H1 (cell line): ENCODE measurements around the gene TAF4. TPM values are rescaled to one million over a fixed set of nuclear protein-coding genes. Genes with fewer than 3 reads are reported as not detected.

Experiments used
- CTCF ChIA-PET: fragments of 300-600 bp; sonication (Branson Sonifier 250); formaldehyde crosslinking; loops from one replicate; lab custom pipeline; 2021; ENCODE audit not compliant: partially characterized antibody; lab: Charles Lee
- POLR2A ChIA-PET: fragments of 300-600 bp; sonication (Branson Sonifier 250); formaldehyde crosslinking; loops from one replicate; lab custom pipeline; 2021; ENCODE audit warnings: inconsistent platforms; ENCODE audit not compliant: partially characterized antibody; lab: Charles Lee
- DNase-seq, 2 experiments: peaks; one replicate each; pipeline versions ENCODE4 v3.0.0 to v3.0.0-alpha.2; 2010 to 2022; ENCODE audit warnings: low spot score in 2 of 2, low read depth in 1 of 2, mixed read lengths in 1 of 2
- FAIRE-seq: peaks from 2 replicates; lab custom pipeline; 2011; peaks lifted over from hg19 to GRCh38; lab: Jason Lieb, UNC
- H2AFZ ChIP-seq: 2 replicates; pipeline ENCODE4 v1.8.1; 2012; ENCODE audit warnings: low read length, inconsistent platforms
- H2AK5ac ChIP-seq: 2 replicates; pipeline ENCODE4 v1.6.1; 2013; ENCODE audit warnings: low read depth, low read length
- H2BK120ac ChIP-seq: replicated peaks from 2 replicates; pipeline ENCODE3; 2013; ENCODE audit warnings: low read depth, low read length, inconsistent platforms
- H2BK12ac ChIP-seq: 2 replicates; pipeline ENCODE4 v1.6.1; 2013; ENCODE audit warnings: low read depth, low read length
- H2BK15ac ChIP-seq: 2 replicates; pipeline ENCODE4 v1.6.1; 2013; ENCODE audit warnings: low read length
- H2BK20ac ChIP-seq: 2 replicates; pipeline ENCODE4 v1.6.1; 2013; ENCODE audit warnings: low read length
- H2BK5ac ChIP-seq: 2 replicates; pipeline ENCODE4 v1.6.1; 2013; ENCODE audit warnings: low read depth, low read length
- H3K14ac ChIP-seq: 2 replicates; pipeline ENCODE4 v1.6.1; 2013; ENCODE audit warnings: inconsistent platforms; ENCODE audit not compliant: insufficient read length
- H3K18ac ChIP-seq: 2 replicates; pipeline ENCODE4 v1.6.1; 2013; ENCODE audit warnings: low read length; ENCODE audit errors: extremely low read depth
- H3K23ac ChIP-seq: 2 replicates; pipeline ENCODE4 v1.6.1; 2013; ENCODE audit warnings: inconsistent platforms; ENCODE audit not compliant: insufficient read length
- H3K23me2 ChIP-seq: 2 replicates; pipeline ENCODE4 v1.6.1; 2013; ENCODE audit warnings: low read depth, low read length
- H3K27ac ChIP-seq: 2 replicates; pipeline ENCODE4 v1.6.1; 2011; ENCODE audit warnings: low read depth, low read length, inconsistent platforms
- H3K27me3 ChIP-seq, 4 experiments: replicated peaks in 1 of 4; 1 replicate in 1 of 4; 2 replicates in 3 of 4; pipeline versions ENCODE4 v1.6.1 to v1.8.1; 2011 to 2013; ENCODE audit warnings: low read length in 3 of 4, mild to moderate bottlenecking in 3 of 4, inconsistent platforms in 2 of 4, mixed read lengths in 2 of 4, moderate library complexity in 1 of 4; ENCODE audit not compliant: control insufficient read depth in 3 of 4, insufficient read depth in 3 of 4; ENCODE audit errors: extremely low read depth in 1 of 4
- H3K36me3 ChIP-seq, 4 experiments: 2 replicates each; pipeline versions ENCODE4 v1.6.1 to v1.8.1; 2011 to 2013; ENCODE audit warnings: mild to moderate bottlenecking in 4 of 4, low read length in 3 of 4, moderate library complexity in 2 of 4, control low read depth in 1 of 4, inconsistent platforms in 1 of 4; ENCODE audit not compliant: insufficient read depth in 4 of 4, control insufficient read depth in 2 of 4
- H3K4ac ChIP-seq: replicated peaks from 2 replicates; pipeline ENCODE3; 2013; ENCODE audit warnings: low read length, low read depth, mixed read lengths, inconsistent platforms; ENCODE audit not compliant: insufficient read length
- H3K4me1 ChIP-seq, 4 experiments: replicated peaks in 1 of 4; 1 replicate in 1 of 4; 2 replicates in 3 of 4; pipeline versions ENCODE4 v1.6.1 to v1.8.1; 2011 to 2013; ENCODE audit warnings: low read length in 3 of 4, inconsistent platforms in 2 of 4, mixed read lengths in 1 of 4; ENCODE audit not compliant: insufficient read depth in 4 of 4, control insufficient read depth in 3 of 4
- H3K4me2 ChIP-seq, 2 experiments: 2 replicates each; pipeline versions ENCODE4 v1.6.1 to v1.8.1; 2011 to 2013; ENCODE audit warnings: low read depth in 2 of 2, low read length in 2 of 2, control low read depth in 1 of 2, inconsistent platforms in 1 of 2, mild to moderate bottlenecking in 1 of 2; ENCODE audit not compliant: insufficient read depth in 1 of 2
- H3K4me3 ChIP-seq, 4 experiments: fragments of 200-600, 300-600 bp in 1 of 4; sonication (generic), shearing (Covaris generic), sonication (Bioruptor Twin) in 1 of 4; 2 replicates each; pipeline versions ENCODE4 v1.5.1 to v1.8.1; 2011 to 2016; ENCODE audit warnings: low read length in 4 of 4, low read depth in 3 of 4, control low read depth in 2 of 4, inconsistent platforms in 2 of 4, mild to moderate bottlenecking in 2 of 4, mixed read lengths in 1 of 4, moderate library complexity in 1 of 4; ENCODE audit not compliant: insufficient read depth in 2 of 4; ENCODE audit errors: extremely low read depth in 1 of 4
- H3K56ac ChIP-seq: replicated peaks from 2 replicates; pipeline ENCODE3; 2013; ENCODE audit warnings: low read depth, mild to moderate bottlenecking, mixed read lengths, low read length, inconsistent platforms; ENCODE audit not compliant: insufficient read length
- H3K79me1 ChIP-seq: 2 replicates; pipeline ENCODE4 v1.6.1; 2013; ENCODE audit warnings: low read depth, low read length, control low read depth
- H3K79me2 ChIP-seq, 2 experiments: 2 replicates each; pipeline versions ENCODE4 v1.6.1 to v1.8.1; 2012 to 2013; ENCODE audit warnings: low read length in 2 of 2, mild to moderate bottlenecking in 2 of 2, inconsistent platforms in 1 of 2; ENCODE audit not compliant: insufficient read depth in 2 of 2, control insufficient read depth in 1 of 2
- H3K9ac ChIP-seq, 4 experiments: replicated peaks in 1 of 4; 1 replicate in 1 of 4; 2 replicates in 3 of 4; pipeline versions ENCODE4 v1.6.1 to v1.8.1; 2011 to 2013; ENCODE audit warnings: low read depth in 3 of 4, low read length in 3 of 4, control low read depth in 2 of 4, mild to moderate bottlenecking in 2 of 4, moderate library complexity in 2 of 4, inconsistent platforms in 1 of 4; ENCODE audit errors: extremely low read depth in 1 of 4
- H3K9me3 ChIP-seq, 2 experiments: 2 replicates each; pipeline versions ENCODE4 v1.6.1 to v1.8.1; 2012 to 2013; ENCODE audit warnings: mild to moderate bottlenecking in 2 of 2, moderate library complexity in 2 of 2, control low read depth in 1 of 2, inconsistent platforms in 1 of 2, low read depth in 1 of 2, low read length in 1 of 2, mixed read lengths in 1 of 2; ENCODE audit not compliant: insufficient read depth in 2 of 2
- H4K20me1 ChIP-seq, 2 experiments: replicated peaks in 1 of 2; 2 replicates each; pipeline versions ENCODE3 to v1.8.1; 2011 to 2013; ENCODE audit warnings: inconsistent platforms in 2 of 2, low read length in 2 of 2, mild to moderate bottlenecking in 1 of 2; ENCODE audit not compliant: insufficient read depth in 2 of 2, control insufficient read depth in 1 of 2
- H4K5ac ChIP-seq: 2 replicates; pipeline ENCODE4 v1.6.1; 2013; ENCODE audit warnings: low read length, low read depth, mixed read lengths, inconsistent platforms; ENCODE audit not compliant: insufficient read length
- H4K8ac ChIP-seq: 2 replicates; pipeline ENCODE4 v1.8.0; 2013; ENCODE audit warnings: mild to moderate bottlenecking, moderate library complexity, low read length, inconsistent platforms; ENCODE audit not compliant: insufficient read depth; ENCODE audit errors: extremely low read depth
- H4K91ac ChIP-seq: replicated peaks from 2 replicates; pipeline ENCODE3; 2013; ENCODE audit warnings: low read length, mixed read lengths, inconsistent platforms; ENCODE audit not compliant: insufficient read length
- CEBPB ChIP-seq: IDR thresholded peaks from 2 replicates; pipeline ENCODE4 v1.6.1; 2012; ENCODE audit warnings: low read depth, low read length
- CHD2 ChIP-seq: IDR thresholded peaks from 2 replicates; pipeline ENCODE4 v1.6.1; 2012; ENCODE audit warnings: low read length, improper control_type of control experiment
- HDAC6 ChIP-seq: IDR thresholded peaks from one replicate; pipeline ENCODE4 v1.7.1; 2012; ENCODE audit warnings: low read depth, mild to moderate bottlenecking, inconsistent platforms, low read length, moderate library complexity
- JUN ChIP-seq: IDR thresholded peaks from 2 replicates; pipeline ENCODE4 v1.6.1; 2011; ENCODE audit warnings: low read depth, mild to moderate bottlenecking, improper control_type of control experiment, low read length
- KDM1A ChIP-seq: fragments of 200-600, 300-600 bp; sonication (generic); IDR thresholded peaks from 2 replicates; pipeline ENCODE4 v1.7.1; 2016; ENCODE audit warnings: mild to moderate bottlenecking, low read length, borderline replicate concordance
- SP1 ChIP-seq: IDR thresholded peaks from 2 replicates; pipeline ENCODE4 v1.6.1; 2011; ENCODE audit warnings: low read depth, low read length
- ZNF274 ChIP-seq: IDR thresholded peaks from 2 replicates; pipeline ENCODE4 v1.7.0; 2012; ENCODE audit warnings: low read length, borderline replicate concordance; ENCODE audit errors: extremely low read depth
- WGBS, 2 experiments: shearing (Covaris generic) in 1 of 2; methylation state at CpG; one replicate each; pipeline versions ENCODE4 v1.1.6 to v1.1.7; 2013 to 2015; ENCODE audit warnings: low lambda C conversion rate in 2 of 2, mixed read lengths in 2 of 2, inconsistent platforms in 1 of 2, low coverage in 1 of 2, missing lambda C conversion rate in 1 of 2; ENCODE audit not compliant: insufficient replicate concordance in 2 of 2, insufficient coverage in 1 of 2, insufficient read length in 1 of 2; ENCODE audit errors: extremely low coverage in 1 of 2, missing lambda C conversion rate in 1 of 2; 5-methylcytosine and 5-hydroxymethylcytosine counted together
- polyA plus RNA-seq, 7 experiments: library from polyadenylated mRNA; depleted of rRNA in 3 of 7; stranded (reverse) in 5 of 7; unstranded in 2 of 7; fragments of >200 nt in 5 of 7; fragments of 200-250 nt in 2 of 7; gene quantifications; 1 replicate in 5 of 7; 2 replicates in 1 of 7; 4 replicates in 1 of 7; pipeline versions ENCODE4 v1.2.1 to v1.2.3, GENCODE V29; 2011 to 2013; ENCODE audit warnings: missing spikeins in 2 of 7, mixed read lengths in 2 of 7
- total RNA-seq: library from RNA; stranded (reverse); fragmentation: NEBNext Ultra II Directional; extraction: Animal tissue kit (Norgen Biotek cat#: 25700); gene quantifications from 2 replicates; pipeline ENCODE4 v1.2.1, GENCODE V29; 2021
- TF ChIP-seq, protein P1 (sequence below): IDR thresholded peaks from 2 replicates; pipeline ENCODE4 v1.6.1; 2012; ENCODE audit warnings: low read length, inconsistent platforms

TAF4 gene
- total and polyA plus RNA-seq, 2 of the 8 experiments (the other 6 are each of a cell fraction or from before 2014, with no cell fraction given) = 16.0 to 30.1 TPM

- peaks cover 46% of the 10 kb centered on the region for H3K79me1 ChIP-seq
- H4K20me1 ChIP-seq = peaks cover 20 to 45% of the 10 kb centered on the region in 2 experiments
- DNase-seq (no peak), FAIRE-seq (no peak)
- ChIA-PET CTCF (interaction anchor here (0.9 to 1.4 kb wide), 5 partner anchors 9 to 40 kb away, joined by 3 to 5 read pairs (median 5); no protein-coding TSS in a partner anchor), POLR2A (no interaction called here)
- H2BK5ac ChIP-seq = no peak overlapping the region
- no peak overlapping the region for H4K8ac ChIP-seq
- no peak overlapping the region for H3K9ac ChIP-seq
- H3K79me2 ChIP-seq = peaks cover 38 to 97% of the 10 kb centered on the region in 2 experiments
- 91% methylated on average over 10 of the region's 11 CpGs; no CpG with 5 or more reads in 1 of the 2 experiments for WGBS, 2 experiments
- no peak overlapping the region for H2AFZ ChIP-seq
- H2BK15ac ChIP-seq = no peak overlapping the region
- H3K27me3 ChIP-seq = no peaks in the 10 kb centered on the region
- no peak overlapping the region for H2BK20ac ChIP-seq
- H2BK120ac ChIP-seq = no peak overlapping the region
- no peak overlapping the region for H3K23ac ChIP-seq
- H2BK12ac ChIP-seq = no peak overlapping the region
- H4K5ac ChIP-seq = no peak overlapping the region
- H3K4me3 ChIP-seq = no peak overlapping the region
- H3K56ac ChIP-seq = no peak overlapping the region
- no peak overlapping the region for H3K4ac ChIP-seq
- no peaks in the 10 kb centered on the region for H3K36me3 ChIP-seq
- no peak overlapping the region for H4K91ac ChIP-seq
- no peaks in the 10 kb centered on the region for H3K9me3 ChIP-seq
- H3K4me1 ChIP-seq = peaks cover 2 to 22% (median 11%) of the 10 kb centered on the region in 4 experiments
- H3K27ac ChIP-seq = no peak overlapping the region
- H3K4me2 ChIP-seq = no peak overlapping the region
- no peak overlapping the region for H3K18ac ChIP-seq
- no peak overlapping the region for H3K14ac ChIP-seq
- no peaks in the 10 kb centered on the region for H3K23me2 ChIP-seq
- no peak overlapping the region for H2AK5ac ChIP-seq
- TF ChIP-seq CHD2 (no peak), SP1 (no peak), ZNF274 (no peak), JUN (no peak), HDAC6 (no peak), CEBPB (no peak), KDM1A (no peak)
- TF ChIP-seq, protein P1, sequence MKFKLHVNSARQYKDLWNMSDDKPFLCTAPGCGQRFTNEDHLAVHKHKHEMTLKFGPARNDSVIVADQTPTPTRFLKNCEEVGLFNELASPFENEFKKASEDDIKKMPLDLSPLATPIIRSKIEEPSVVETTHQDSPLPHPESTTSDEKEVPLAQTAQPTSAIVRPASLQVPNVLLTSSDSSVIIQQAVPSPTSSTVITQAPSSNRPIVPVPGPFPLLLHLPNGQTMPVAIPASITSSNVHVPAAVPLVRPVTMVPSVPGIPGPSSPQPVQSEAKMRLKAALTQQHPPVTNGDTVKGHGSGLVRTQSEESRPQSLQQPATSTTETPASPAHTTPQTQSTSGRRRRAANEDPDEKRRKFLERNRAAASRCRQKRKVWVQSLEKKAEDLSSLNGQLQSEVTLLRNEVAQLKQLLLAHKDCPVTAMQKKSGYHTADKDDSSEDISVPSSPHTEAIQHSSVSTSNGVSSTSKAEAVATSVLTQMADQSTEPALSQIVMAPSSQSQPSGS = no peak
Observed at GRCh38 chr20:62023935-62024334, 41.7 kb downstream of the TAF4 start.
